SK-N-MC (cell line): ENCODE measurements around the gene MIA3.

ENCODE experiments used
- EZH2 ChIP-seq: fragments of 200-600 bp; sonication (generic); IDR thresholded peaks from one replicate; pipeline ENCODE4 v1.6.1; 2017; ENCODE audit warnings: antibody characterized with exemption
- POLR2AphosphoS5 ChIP-seq: IDR thresholded peaks from 2 replicates; pipeline ENCODE4 v1.6.1; 2012; ENCODE audit warnings: mild to moderate bottlenecking, low read depth, low read length, borderline replicate concordance

- no peak for TF ChIP-seq EZH2
- no peak for TF ChIP-seq POLR2AphosphoS5
Measured at GRCh38 chr1:222617367-222617951, 438 bp upstream of the MIA3 start.
